C4-2B (cell line): Measurements from ENCODE around the gene PCDH15.

Experiments used
- CTCF ChIP-seq: fragments of 450-650 bp; conservative IDR thresholded peaks from 2 replicates; pipeline ENCODE4 v1.5.1; 2017; ENCODE audit warnings: mild to moderate bottlenecking
- ZFX ChIP-seq: fragments of 450-650 bp; IDR thresholded peaks from 2 replicates; pipeline ENCODE4 v1.6.1; 2017

GRCh38 chr10:54434782-54435181, 366.2 kb downstream of the PCDH15 start:
- no peak for TF ChIP-seq CTCF
- no peak for TF ChIP-seq ZFX
